Liver (tissue), 3 donors: ENCODE data around the gene TRPC4AP.

Experiments
- GABPA ChIP-seq, 2 donors: IDR thresholded peaks in 1 of 2; conservative IDR thresholded peaks in 1 of 2; 2 replicates each; pipeline ENCODE4 v1.6.1; 2016; ENCODE audit warnings: antibody characterized with exemption in 2 of 2, mild to moderate bottlenecking in 1 of 2, moderate library complexity in 1 of 2
- HNF4A ChIP-seq, 2 donors: conservative IDR thresholded peaks; 2 replicates each; pipeline ENCODE4 v1.6.1; 2016; ENCODE audit warnings: antibody characterized with exemption in 2 of 2, mild to moderate bottlenecking in 2 of 2
- JUND ChIP-seq, 2 donors: IDR thresholded peaks; 2 replicates each; pipeline ENCODE4 v1.6.1; 2016; ENCODE audit warnings: antibody characterized with exemption in 2 of 2
- RAD21 ChIP-seq, 2 donors: IDR thresholded peaks; 2 replicates each; pipeline ENCODE4 v1.6.1; 2016; ENCODE audit warnings: antibody characterized with exemption in 2 of 2, mild to moderate bottlenecking in 2 of 2
- SP1 ChIP-seq: IDR thresholded peaks from 2 replicates; pipeline ENCODE4 v1.6.1; 2018; ENCODE audit warnings: antibody characterized with exemption, mild to moderate bottlenecking
- TF ChIP-seq, protein P1 (sequence below): fragments of 150-350 bp; IDR thresholded peaks from 2 replicates; pipeline ENCODE4 v1.5.1; 2017; ENCODE audit warnings: improper control_type of control experiment, low read depth, low read length; ENCODE audit not compliant: missing input control
- TF ChIP-seq, protein P2 (sequence below): IDR thresholded peaks from 2 replicates; pipeline ENCODE4 v1.6.1; 2016; ENCODE audit warnings: antibody characterized with exemption, mild to moderate bottlenecking
- donor health status: healthy.
- donor health status: healthy.

GRCh38 chr20:34984756-34985261, 107.8 kb downstream of the TRPC4AP start:
- TF ChIP-seq, protein P1, sequence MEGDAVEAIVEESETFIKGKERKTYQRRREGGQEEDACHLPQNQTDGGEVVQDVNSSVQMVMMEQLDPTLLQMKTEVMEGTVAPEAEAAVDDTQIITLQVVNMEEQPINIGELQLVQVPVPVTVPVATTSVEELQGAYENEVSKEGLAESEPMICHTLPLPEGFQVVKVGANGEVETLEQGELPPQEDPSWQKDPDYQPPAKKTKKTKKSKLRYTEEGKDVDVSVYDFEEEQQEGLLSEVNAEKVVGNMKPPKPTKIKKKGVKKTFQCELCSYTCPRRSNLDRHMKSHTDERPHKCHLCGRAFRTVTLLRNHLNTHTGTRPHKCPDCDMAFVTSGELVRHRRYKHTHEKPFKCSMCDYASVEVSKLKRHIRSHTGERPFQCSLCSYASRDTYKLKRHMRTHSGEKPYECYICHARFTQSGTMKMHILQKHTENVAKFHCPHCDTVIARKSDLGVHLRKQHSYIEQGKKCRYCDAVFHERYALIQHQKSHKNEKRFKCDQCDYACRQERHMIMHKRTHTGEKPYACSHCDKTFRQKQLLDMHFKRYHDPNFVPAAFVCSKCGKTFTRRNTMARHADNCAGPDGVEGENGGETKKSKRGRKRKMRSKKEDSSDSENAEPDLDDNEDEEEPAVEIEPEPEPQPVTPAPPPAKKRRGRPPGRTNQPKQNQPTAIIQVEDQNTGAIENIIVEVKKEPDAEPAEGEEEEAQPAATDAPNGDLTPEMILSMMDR: no peak
- TF ChIP-seq RAD21 (IDR thresholded peaks at IDR 0.05) (no peak), HNF4A (conservative IDR thresholded peaks at IDR 0.05) (no peak), GABPA (IDR thresholded peaks at IDR 0.05 in 1 of 2, conservative IDR thresholded peaks at IDR 0.05 in 1 of 2) (no peak), SP1 (no peak), JUND (IDR thresholded peaks at IDR 0.05) (no peak)
- TF ChIP-seq, protein P2, sequence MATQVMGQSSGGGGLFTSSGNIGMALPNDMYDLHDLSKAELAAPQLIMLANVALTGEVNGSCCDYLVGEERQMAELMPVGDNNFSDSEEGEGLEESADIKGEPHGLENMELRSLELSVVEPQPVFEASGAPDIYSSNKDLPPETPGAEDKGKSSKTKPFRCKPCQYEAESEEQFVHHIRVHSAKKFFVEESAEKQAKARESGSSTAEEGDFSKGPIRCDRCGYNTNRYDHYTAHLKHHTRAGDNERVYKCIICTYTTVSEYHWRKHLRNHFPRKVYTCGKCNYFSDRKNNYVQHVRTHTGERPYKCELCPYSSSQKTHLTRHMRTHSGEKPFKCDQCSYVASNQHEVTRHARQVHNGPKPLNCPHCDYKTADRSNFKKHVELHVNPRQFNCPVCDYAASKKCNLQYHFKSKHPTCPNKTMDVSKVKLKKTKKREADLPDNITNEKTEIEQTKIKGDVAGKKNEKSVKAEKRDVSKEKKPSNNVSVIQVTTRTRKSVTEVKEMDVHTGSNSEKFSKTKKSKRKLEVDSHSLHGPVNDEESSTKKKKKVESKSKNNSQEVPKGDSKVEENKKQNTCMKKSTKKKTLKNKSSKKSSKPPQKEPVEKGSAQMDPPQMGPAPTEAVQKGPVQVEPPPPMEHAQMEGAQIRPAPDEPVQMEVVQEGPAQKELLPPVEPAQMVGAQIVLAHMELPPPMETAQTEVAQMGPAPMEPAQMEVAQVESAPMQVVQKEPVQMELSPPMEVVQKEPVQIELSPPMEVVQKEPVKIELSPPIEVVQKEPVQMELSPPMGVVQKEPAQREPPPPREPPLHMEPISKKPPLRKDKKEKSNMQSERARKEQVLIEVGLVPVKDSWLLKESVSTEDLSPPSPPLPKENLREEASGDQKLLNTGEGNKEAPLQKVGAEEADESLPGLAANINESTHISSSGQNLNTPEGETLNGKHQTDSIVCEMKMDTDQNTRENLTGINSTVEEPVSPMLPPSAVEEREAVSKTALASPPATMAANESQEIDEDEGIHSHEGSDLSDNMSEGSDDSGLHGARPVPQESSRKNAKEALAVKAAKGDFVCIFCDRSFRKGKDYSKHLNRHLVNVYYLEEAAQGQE: no peak
